ENCODE measurements around the gene DEFB132.

DNA sequence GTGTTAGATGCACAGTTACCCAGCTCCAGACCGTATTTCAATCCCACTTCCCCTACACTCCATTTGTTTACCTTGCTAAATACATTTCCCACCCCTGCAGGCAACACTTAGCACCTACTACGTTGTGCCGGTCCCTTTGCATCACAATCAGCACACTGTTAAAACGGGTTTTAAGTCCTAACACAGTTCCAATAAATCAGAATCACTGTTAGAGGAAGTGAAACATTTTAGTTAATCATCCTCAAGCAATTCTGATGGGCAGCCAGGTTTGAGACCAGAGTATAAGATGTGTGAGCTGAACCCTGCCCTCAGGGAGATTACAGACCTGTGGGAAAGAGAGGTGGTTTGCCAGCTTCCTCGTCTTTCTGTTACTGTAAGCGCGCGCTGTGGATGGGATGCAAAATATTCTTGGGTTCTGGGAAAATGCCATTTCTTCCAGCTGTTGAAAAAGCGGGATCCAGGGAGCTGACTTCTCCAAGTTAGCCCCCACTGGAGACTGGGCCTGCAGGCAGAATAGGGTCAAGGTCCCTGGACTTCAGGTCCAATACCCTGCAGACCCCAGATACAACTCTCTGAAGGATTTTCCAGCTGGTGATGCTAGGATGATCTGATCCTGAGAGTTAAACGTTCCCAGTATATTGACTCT is 42.9 kb downstream of the DEFB132 start:
- TF ChIP-seq, protein P1, sequence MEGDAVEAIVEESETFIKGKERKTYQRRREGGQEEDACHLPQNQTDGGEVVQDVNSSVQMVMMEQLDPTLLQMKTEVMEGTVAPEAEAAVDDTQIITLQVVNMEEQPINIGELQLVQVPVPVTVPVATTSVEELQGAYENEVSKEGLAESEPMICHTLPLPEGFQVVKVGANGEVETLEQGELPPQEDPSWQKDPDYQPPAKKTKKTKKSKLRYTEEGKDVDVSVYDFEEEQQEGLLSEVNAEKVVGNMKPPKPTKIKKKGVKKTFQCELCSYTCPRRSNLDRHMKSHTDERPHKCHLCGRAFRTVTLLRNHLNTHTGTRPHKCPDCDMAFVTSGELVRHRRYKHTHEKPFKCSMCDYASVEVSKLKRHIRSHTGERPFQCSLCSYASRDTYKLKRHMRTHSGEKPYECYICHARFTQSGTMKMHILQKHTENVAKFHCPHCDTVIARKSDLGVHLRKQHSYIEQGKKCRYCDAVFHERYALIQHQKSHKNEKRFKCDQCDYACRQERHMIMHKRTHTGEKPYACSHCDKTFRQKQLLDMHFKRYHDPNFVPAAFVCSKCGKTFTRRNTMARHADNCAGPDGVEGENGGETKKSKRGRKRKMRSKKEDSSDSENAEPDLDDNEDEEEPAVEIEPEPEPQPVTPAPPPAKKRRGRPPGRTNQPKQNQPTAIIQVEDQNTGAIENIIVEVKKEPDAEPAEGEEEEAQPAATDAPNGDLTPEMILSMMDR (conservative IDR thresholded peaks at IDR 0.05; ENCODE audit: low read depth, low read length), result no peak
- TF ChIP-seq, protein P2, sequence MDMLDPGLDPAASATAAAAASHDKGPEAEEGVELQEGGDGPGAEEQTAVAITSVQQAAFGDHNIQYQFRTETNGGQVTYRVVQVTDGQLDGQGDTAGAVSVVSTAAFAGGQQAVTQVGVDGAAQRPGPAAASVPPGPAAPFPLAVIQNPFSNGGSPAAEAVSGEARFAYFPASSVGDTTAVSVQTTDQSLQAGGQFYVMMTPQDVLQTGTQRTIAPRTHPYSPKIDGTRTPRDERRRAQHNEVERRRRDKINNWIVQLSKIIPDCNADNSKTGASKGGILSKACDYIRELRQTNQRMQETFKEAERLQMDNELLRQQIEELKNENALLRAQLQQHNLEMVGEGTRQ (IDR thresholded peaks at IDR 0.05; ENCODE audit: low read depth, low read length), result no peak
- TF ChIP-seq POLR2A (IDR thresholded peaks at IDR 0.05; ENCODE audit: low read depth, low read length), result no peak
- TF ChIP-seq RFX5 (IDR thresholded peaks at IDR 0.05; ENCODE audit: low read depth, low read length), result no peak
- TF ChIP-seq RAD21 (IDR thresholded peaks at IDR 0.05; ENCODE audit: low read length), result no peak
- no peak for TF ChIP-seq MXI1 (IDR thresholded peaks at IDR 0.05; ENCODE audit: borderline replicate concordance, low read depth, low read length)
